Common myeloid progenitor, CD34-positive (primary cell): Measurements from ENCODE around the gene UBE2S.

Experiments
- CTCF ChIA-PET: fragments of 350-600 bp; sonication (Branson Sonifier 250); formaldehyde crosslinking; loops from one replicate; lab custom pipeline; 2021; ENCODE audit warnings: antibody characterized with exemption; lab: Charles Lee
- POLR2A ChIA-PET: fragments of 350-600 bp; sonication (Branson Sonifier 250); formaldehyde crosslinking; loops from one replicate; lab custom pipeline; 2021; ENCODE audit warnings: antibody characterized with exemption; lab: Charles Lee
- DNase-seq, 3 donors: peaks; one replicate each; pipeline versions ENCODE4 v3.0.0 to v3.0.0-alpha.2; 2013
- H3K27ac ChIP-seq, 2 experiments: 1 replicate in 1 of 2; 2 replicates in 1 of 2; pipeline ENCODE4 v1.7.0; 2013; ENCODE audit warnings: inconsistent platforms in 2 of 2, low read length in 2 of 2, mild to moderate bottlenecking in 2 of 2, low read depth in 1 of 2, moderate library complexity in 1 of 2; ENCODE audit not compliant: severe bottlenecking in 2 of 2, insufficient read depth in 1 of 2, poor library complexity in 1 of 2
- H3K27me3 ChIP-seq, 5 experiments: replicated peaks in 2 of 5; 1 replicate in 3 of 5; 2 replicates in 2 of 5; pipeline versions ENCODE4 v1.6.1 to v1.7.0; 2013; ENCODE audit warnings: low read length in 4 of 5, mild to moderate bottlenecking in 2 of 5, moderate library complexity in 2 of 5, inconsistent platforms in 1 of 5; ENCODE audit not compliant: insufficient read depth in 5 of 5, control insufficient read depth in 4 of 5
- H3K36me3 ChIP-seq, 4 experiments: 1 replicate in 2 of 4; 2 replicates in 2 of 4; pipeline versions ENCODE4 v1.6.1 to v1.7.0; 2013; ENCODE audit warnings: low read length in 3 of 4, control low read depth in 1 of 4, mild to moderate bottlenecking in 1 of 4; ENCODE audit not compliant: control insufficient read depth in 4 of 4, insufficient read depth in 4 of 4
- H3K4me1 ChIP-seq, 4 experiments: 1 replicate in 3 of 4; 2 replicates in 1 of 4; pipeline versions ENCODE4 v1.6.1 to v1.7.1; 2013; ENCODE audit warnings: low read length in 3 of 4, mild to moderate bottlenecking in 3 of 4, control low read depth in 1 of 4, inconsistent platforms in 1 of 4, moderate library complexity in 1 of 4; ENCODE audit not compliant: control insufficient read depth in 4 of 4, insufficient read depth in 4 of 4; ENCODE audit errors: control extremely low read depth in 1 of 4
- H3K4me3 ChIP-seq, 7 experiments: 1 replicate in 4 of 7; 2 replicates in 3 of 7; pipeline versions ENCODE4 v1.5.1 to v1.7.0; 2013; ENCODE audit warnings: mild to moderate bottlenecking in 7 of 7, low read length in 6 of 7, moderate library complexity in 6 of 7, inconsistent platforms in 2 of 7, low read depth in 2 of 7, control low read depth in 1 of 7; ENCODE audit not compliant: insufficient read depth in 4 of 7, control insufficient read depth in 1 of 7; ENCODE audit errors: extremely low read depth in 1 of 7
- H3K9me3 ChIP-seq, 5 experiments: 1 replicate in 4 of 5; 2 replicates in 1 of 5; pipeline versions ENCODE4 v1.6.1 to v1.7.1; 2013; ENCODE audit warnings: low read length in 4 of 5, mild to moderate bottlenecking in 2 of 5, inconsistent platforms in 1 of 5, low read depth in 1 of 5, moderate library complexity in 1 of 5; ENCODE audit not compliant: control insufficient read depth in 4 of 5, insufficient read depth in 2 of 5; ENCODE audit errors: control extremely low read depth in 1 of 5
- WGBS: methylation state at CpG from one replicate; pipeline ENCODE4 v1.1.5; 2013; ENCODE audit not compliant: insufficient coverage; 5-methylcytosine and 5-hydroxymethylcytosine counted together

UBE2S gene

GRCh38 chr19:55440411-55441105 is 33.0 kb upstream of the UBE2S start:
- Histone ChIP-seq H3K36me3 (no peaks in the 10 kb centered on the region), H3K4me1 (peaks cover 0 to 34% (median 28%) of the 10 kb centered on the region in 4 experiments), H3K9me3 (no peaks in the 10 kb centered on the region), H3K27me3 (peaks cover 3 to 87% (median 50%) of the 10 kb centered on the region in 5 experiments), H3K4me3 (no peak overlapping the region), H3K27ac (no peak overlapping the region)
- DNase-seq = no peak
- POLR2A ChIA-PET = no interaction called here
- whole genome bisulfite sequencing = 10% methylated on average over 27 of the region's 39 CpGs
- CTCF ChIA-PET = no interaction called here

GRCh38 chr19:55439052-55439451 is 31.5 kb upstream of the UBE2S start:
- Histone ChIP-seq H3K36me3 (no peaks in the 10 kb centered on the region), H3K27me3 (peaks cover 3 to 83% (median 42%) of the 10 kb centered on the region in 5 experiments), H3K27ac (no peak overlapping the region), H3K4me3 (no peak overlapping the region), H3K9me3 (no peaks in the 10 kb centered on the region), H3K4me1 (peaks cover 0 to 34% (median 28%) of the 10 kb centered on the region in 4 experiments)
- no peak for DNase-seq
- CTCF ChIA-PET = interaction anchor here (0.7 kb wide), 1 partner anchor 160 kb away, joined by 3 read pairs; no protein-coding TSS in a partner anchor
- WGBS = 93% methylated on average over 5 of the region's 5 CpGs
- POLR2A ChIA-PET = no interaction called here

DNA sequence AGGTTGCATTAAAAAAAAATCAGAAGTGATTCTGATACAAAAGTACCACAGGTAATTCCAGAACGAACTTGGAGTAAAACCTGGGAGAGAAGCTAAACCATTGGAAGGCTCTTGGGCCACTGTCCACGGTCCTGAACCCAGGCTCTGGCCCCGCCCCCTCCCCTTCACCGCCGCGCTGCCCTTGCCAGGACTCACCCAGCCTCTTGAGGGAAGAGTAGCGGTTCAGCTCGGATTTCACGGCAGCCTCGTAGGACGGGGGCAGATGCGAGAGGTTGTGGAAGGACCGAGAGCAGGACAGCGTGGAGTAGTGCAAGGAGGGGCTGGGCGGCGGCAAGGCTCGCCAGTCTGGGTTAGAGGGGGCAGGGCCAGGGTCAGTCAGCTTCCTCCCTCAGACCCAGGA is 29.8 kb upstream of the UBE2S start:
- POLR2A ChIA-PET = interaction anchor here (0.6 kb wide), 1 partner anchor 43 kb away, joined by 3 read pairs; no protein-coding TSS in a partner anchor
- H3K4me3 ChIP-seq = no peak overlapping the region
- H3K27ac ChIP-seq = no peak overlapping the region
- H3K27me3 ChIP-seq = peaks cover 6 to 85% (median 40%) of the 10 kb centered on the region in 5 experiments
- 8% methylated on average over 14 of the region's 17 CpGs for WGBS
- H3K9me3 ChIP-seq = no peaks in the 10 kb centered on the region
- peak; percentile 42 to 77 (median 75) for DNase-seq
- peaks cover 0 to 23% (median 19%) of the 10 kb centered on the region in 4 experiments for H3K4me1 ChIP-seq
- no peaks in the 10 kb centered on the region for H3K36me3 ChIP-seq
- CTCF ChIA-PET = interaction anchor here (0.6 to 1.2 kb wide), 7 partner anchors 11 to 567 kb away, joined by 3 to 6 read pairs (median 4); no protein-coding TSS in a partner anchor

GRCh38 chr19:55436847-55437246 is 29.3 kb upstream of the UBE2S start:
- Histone ChIP-seq H3K4me3 (no peak overlapping the region), H3K9me3 (no peaks in the 10 kb centered on the region), H3K36me3 (no peaks in the 10 kb centered on the region), H3K27me3 (peaks cover 9 to 88% (median 43%) of the 10 kb centered on the region in 5 experiments), H3K4me1 (peaks cover 0 to 19% (median 17%) of the 10 kb centered on the region in 4 experiments), H3K27ac (no peak overlapping the region)
- WGBS = 47% methylated on average over 8 of the region's 8 CpGs
- CTCF ChIA-PET = interaction anchor here (0.9 to 1.2 kb wide), 5 partner anchors 10 to 67 kb away, joined by 3 to 6 read pairs (median 4); no protein-coding TSS in a partner anchor
- POLR2A ChIA-PET = no interaction called here
- no peak for DNase-seq

GRCh38 chr19:55435020-55435419 is 27.4 kb upstream of the UBE2S start:
- no peak overlapping the region for H3K27ac ChIP-seq
- POLR2A ChIA-PET = no interaction called here
- peaks cover 0 to under 1% (median under 1%) of the 10 kb centered on the region in 4 experiments for H3K4me1 ChIP-seq
- no peaks in the 10 kb centered on the region for H3K36me3 ChIP-seq
- CTCF ChIA-PET = interaction anchor here (1.2 kb wide), 1 partner anchor 14 kb away, joined by 3 read pairs; no protein-coding TSS in a partner anchor
- peaks cover 0 to 9% (median 0%) of the 10 kb centered on the region in 5 experiments for H3K9me3 ChIP-seq
- no peak overlapping the region for H3K4me3 ChIP-seq
- peaks cover 8 to 84% (median 29%) of the 10 kb centered on the region in 5 experiments for H3K27me3 ChIP-seq
- no CpG with 5 or more reads among the region's 4 CpGs for WGBS
- DNase-seq = peak in 1 of 3 donors; percentile 33

DNA sequence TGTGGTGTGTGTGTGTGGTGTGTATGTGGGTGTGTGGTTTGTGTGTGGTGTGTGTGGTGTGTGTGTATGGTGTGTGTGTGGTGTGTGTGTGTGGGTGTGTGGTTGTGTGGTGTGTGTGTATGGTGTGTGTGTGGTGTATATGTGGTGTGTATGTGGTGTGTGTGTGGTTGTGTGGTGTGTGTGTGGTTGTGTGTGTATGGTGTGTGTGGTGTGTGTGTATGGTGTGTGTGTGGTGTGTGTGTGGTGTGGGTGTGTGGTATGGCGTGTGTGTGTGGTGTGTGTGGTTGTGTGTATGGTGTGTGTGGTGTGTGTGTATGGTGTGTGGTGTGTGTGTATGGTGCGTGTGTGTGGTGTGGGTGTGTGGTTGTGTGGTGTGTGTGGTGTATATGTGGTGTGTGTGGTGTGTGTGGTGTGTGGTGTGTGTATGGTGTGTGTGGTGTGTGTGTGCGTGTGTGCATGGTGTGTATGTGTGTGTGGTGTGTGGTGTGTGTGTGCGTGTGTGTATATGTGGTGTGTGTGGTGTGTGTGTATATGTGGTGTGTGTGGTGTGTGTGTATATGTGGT is 26.9 kb upstream of the UBE2S start:
- Histone ChIP-seq H3K9me3 (peaks cover 0 to 9% (median 0%) of the 10 kb centered on the region in 5 experiments), H3K4me3 (no peak overlapping the region), H3K4me1 (no peaks in the 10 kb centered on the region), H3K27me3 (peaks cover 6 to 78% (median 28%) of the 10 kb centered on the region in 5 experiments), H3K36me3 (no peaks in the 10 kb centered on the region), H3K27ac (no peak overlapping the region)
- DNase-seq = peak in 2 of 3 donors; percentile 25 to 63
- CTCF ChIA-PET = no interaction called here
- WGBS = 100% methylated on average over 1 of the region's 4 CpGs
- POLR2A ChIA-PET = no interaction called here

DNA sequence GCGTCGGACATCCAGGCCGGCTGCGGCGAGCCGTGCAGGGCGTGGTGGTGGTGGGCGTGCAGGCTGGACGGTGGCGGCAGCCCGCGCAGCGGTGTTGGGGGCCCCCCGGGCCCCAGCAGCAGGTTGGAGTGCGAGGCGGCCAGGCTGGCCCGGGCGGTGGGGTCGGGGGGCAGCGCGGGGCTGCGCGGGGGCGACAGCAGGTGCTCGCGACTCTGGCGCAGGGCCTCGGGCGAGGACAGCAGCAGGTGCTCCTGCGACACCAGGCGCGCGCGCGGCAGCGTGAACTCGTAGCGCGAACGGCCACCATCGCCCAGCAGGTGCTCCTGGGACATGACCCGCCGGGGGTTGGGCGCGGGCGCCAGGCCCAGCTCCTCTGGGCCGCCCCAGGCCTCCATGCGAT is 25.7 kb upstream of the UBE2S start:
- no peaks in the 10 kb centered on the region for H3K36me3 ChIP-seq
- DNase-seq = no peak
- peaks cover 6 to 67% (median 18%) of the 10 kb centered on the region in 5 experiments for H3K27me3 ChIP-seq
- 9% methylated on average over 41 of the region's 48 CpGs for WGBS
- CTCF ChIA-PET = no interaction called here
- H3K4me3 ChIP-seq = no peak overlapping the region
- POLR2A ChIA-PET = no interaction called here
- peaks cover 0 to 9% (median 0%) of the 10 kb centered on the region in 5 experiments for H3K9me3 ChIP-seq
- H3K4me1 ChIP-seq = no peaks in the 10 kb centered on the region
- H3K27ac ChIP-seq = no peak overlapping the region
